GM10847 (cell line): Measurements from ENCODE around the gene BDH2.

Experiments used
- POLR2A ChIP-seq: IDR thresholded peaks from 2 replicates; pipeline ENCODE4 v1.6.1; 2011; ENCODE audit not compliant: insufficient read length; ENCODE audit errors: extremely low read depth

Gene BDH2

DNA sequence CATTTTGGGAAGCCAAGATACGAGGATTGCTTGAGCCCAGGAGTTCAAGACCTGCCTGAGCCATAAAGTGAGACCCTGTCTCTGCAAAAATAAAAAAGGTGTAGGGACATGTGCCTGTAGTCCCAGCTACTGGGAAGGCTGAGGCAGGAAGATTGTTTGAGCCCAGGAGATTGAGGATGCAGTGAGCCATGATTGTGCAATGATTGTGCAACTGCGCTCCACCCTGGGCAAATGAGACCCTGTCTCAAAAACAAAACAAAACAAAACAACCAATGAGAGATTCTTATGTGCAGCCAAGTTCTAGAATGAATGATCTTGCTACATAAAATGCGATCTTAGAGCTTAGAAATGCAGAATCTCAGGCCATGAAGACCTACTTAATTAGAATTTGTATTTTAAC is 45.6 kb downstream of the BDH2 start:
- no peak for TF ChIP-seq POLR2A

DNA sequence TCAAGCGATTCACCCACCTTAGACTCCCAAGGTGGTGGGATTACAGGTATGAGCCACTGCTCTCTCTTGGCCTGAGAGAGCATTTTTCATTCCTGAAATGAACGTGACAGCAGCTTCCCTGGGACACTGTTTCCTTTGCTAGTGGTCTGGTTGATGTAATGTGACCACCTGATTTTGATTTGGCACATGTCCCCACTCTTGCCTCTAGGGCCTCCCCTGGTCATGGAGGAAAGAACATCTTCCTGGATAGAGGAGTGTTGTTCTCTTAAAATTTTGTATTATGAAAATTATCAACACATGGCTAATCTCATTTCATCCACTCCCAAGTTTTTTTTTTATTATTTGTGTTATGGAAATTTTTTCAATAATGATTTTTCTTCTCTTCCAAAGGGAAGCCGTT is 46.9 kb downstream of the BDH2 start:
- no peak for TF ChIP-seq POLR2A

DNA sequence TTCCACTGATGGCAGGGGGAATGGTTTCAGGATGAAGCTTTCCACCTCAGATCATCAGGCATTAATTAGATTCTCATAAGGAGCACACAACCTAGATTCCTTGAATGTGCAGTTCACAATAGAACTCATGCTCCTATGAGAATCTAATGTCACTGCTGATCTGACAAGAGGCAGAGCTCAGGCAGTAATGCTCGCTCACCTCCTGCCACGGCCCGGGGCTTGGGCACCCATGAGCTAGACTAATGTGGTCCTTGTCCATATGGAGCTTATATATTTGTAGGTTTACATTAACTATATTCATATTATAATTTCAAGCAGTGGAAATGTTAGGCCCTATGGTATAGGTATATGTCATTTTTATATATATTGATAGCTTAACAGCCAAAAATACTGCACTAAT is 47.5 kb downstream of the BDH2 start:
- no peak for TF ChIP-seq POLR2A

DNA sequence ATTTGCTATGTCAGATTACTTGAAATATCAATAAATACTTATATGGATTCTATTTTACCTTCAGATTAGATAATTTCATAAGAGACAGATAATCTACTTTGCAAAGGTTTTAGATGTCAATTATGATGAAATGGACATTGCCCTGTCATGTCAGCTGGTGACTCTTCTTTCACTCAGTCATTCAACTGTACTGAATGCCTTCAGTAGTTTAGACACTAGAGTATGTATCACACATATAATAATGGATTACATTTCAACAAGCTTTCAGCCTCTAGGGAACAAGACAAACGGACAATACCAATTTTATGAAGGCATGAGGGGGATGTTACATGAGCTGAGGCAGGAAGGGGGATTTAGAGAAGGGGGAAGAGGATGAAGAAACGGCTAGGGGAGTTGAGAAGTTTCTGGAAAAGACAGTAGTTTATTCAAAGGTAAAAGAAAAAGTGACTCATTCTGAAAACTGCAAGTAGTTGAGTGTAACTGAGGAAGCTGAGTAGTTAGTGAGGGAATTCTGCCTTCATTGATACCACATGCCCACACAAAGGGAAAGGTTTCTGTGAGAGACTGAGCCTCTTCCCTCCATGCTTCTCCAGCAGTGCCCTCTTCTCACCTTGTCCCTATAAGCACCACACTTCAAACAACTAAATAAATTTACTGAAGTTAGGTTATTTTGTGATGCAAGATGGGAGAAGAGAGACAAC is 48.7 kb downstream of the BDH2 start:
- no peak for TF ChIP-seq POLR2A

DNA sequence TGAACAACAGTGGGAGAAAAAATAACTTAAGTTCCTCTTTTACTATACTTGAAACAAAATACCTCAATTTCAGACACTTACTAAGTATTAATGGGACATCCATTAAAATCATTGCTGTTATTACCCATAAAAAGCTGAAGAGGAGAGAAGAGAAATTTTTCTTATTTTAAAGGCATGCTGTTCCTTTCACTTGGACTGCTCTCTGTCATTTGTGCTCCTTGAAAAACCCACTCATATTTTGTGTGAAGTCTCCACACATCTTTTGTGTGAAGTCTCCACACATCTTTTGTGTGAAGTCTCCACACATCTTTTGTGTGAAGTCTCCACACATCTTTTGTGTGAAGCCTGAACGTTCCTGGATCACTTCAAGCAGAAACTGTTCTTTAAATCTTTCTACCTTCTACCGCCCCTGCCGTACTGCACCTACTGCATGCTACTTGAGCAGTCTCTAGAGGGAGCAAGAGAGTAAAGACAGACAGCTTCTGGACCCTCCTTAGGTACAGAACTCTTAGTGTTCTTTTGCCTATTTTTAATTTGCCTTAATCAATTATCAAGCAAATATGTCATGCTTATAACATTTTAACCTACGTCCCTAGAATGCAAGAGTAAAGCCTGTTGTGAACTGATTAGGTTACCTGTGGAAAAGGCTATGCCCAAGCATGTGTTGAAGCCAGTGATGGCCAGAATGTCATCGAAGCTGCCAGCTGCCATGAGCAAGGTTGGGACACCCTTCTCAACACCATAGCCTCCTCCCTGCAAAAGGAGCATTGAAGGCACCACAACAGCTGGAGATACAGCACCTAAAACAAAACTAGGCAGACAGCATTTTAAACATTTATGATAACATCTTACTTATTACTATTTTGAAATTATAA is 53.0 kb downstream of the BDH2 start:
- no peak for TF ChIP-seq POLR2A

DNA sequence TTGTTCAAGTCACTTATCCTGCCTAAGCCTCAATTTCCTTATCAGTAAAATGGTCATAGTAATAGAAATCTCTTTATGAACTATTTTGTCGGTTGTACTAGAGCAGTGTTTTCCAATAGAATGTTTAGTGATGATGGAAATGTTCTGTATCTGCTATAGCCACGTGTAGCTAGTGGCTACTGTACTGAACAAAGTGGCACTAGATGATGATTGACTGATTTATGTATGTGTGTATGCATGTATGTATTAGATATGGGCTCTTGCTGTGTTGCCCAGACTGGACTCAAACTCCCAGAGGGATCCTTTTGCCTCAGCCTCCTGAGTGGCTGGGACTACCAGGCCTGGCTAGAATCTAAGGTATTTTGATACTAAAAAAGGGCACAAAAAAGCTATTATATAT is 55.5 kb downstream of the BDH2 start:
- no peak for TF ChIP-seq POLR2A

DNA sequence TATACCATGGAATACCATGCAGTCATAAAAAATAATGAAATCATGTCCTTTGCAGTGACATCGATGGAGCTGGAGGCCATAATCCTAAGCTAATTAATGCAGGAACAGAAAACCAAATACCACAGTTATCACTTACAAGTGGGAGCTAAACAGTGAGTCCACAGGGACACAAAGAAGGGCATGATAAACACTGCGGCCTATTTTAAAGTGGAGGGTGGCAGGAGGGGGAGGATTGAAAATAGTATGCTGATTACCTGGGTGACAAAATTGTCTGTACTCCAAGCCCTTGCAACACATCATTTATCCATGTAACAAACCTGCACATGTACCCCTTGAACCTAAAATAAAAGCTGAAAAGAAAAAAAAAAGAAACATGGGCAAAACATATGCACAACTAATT is 63.5 kb downstream of the BDH2 start:
- no peak for TF ChIP-seq POLR2A

DNA sequence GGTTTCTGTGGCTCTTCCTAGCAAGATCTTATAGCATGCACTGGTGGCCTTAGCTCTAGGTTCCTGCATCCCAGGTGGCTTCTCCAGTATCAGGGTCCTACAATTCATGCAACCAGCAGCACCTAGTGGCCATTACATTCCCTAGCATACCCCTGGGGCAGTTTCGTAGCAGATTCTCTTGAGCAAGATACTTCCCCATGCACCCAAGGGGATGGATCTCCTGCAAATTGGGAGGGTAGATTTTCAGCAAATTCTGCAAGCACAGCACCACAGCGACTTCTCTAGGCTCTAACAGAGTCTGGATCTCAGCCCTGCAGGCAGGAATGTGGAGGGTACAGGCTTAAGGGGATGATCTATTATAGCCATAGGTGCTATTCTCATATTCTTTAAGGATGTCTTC is 67.1 kb downstream of the BDH2 start:
- no peak for TF ChIP-seq POLR2A

DNA sequence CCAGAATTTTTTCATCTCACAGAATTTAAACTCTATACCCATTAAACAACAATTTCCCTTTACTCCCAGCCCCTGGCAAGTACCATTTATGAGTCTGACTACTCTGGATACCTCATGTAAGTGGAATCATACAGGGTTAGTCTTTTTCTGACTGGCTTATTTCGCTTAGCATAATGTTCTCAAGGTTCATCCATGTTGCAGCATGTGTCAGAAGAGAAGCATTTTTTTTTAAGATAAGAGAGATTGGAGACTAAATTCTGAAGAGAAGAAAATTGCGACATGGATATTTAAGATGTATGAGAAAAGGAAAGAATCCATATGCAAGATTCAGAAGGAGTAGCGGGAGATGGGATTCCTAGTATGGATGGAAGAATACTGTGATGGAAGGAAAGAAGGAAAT is 68.8 kb downstream of the BDH2 start:
- TF ChIP-seq POLR2A: no peak

DNA sequence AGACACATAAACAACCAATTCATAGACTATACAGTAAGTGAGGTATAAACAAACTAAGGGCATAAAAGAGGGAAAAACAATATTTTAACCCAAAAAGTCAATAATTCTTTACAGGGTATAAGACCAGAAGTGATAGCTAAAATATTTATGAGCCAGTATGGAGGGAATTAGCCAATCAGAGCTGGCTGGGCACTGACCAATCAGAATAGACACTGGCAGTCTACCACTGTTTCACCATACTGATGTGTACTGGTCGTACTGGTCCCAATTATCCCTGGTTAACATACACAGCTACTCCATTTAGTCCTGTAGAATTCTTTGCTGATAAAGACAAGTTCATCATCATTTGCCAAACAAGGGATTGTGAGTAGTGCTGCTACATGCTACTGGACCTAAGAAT is 70.3 kb downstream of the BDH2 start:
- no peak for TF ChIP-seq POLR2A
